Gastroesophageal sphincter (tissue), 4 donors: ENCODE data around the gene CERKL. TPM values are rescaled to one million over a fixed set of nuclear protein-coding genes. Genes with fewer than 3 reads are reported as not detected.

Source experiments
- ATAC-seq: fragments of 150-250 bp; one replicate; pipeline ENCODE4 v1.9.1; 2016; ENCODE audit warnings: mild to moderate bottlenecking, moderate library complexity
- H3K27ac ChIP-seq, 4 donors: fragments of 200-600 bp; sonication (generic) in 3 of 4; 1 replicate in 3 of 4; 2 replicates in 1 of 4; pipeline ENCODE4 v1.5.1; 2016 to 2019
- H3K27me3 ChIP-seq: fragments of 200-600 bp; sonication (generic); one replicate; pipeline ENCODE4 v1.5.1; 2019
- H3K36me3 ChIP-seq, 2 donors: fragments of 200-600 bp; sonication (generic); one replicate each; pipeline ENCODE4 v1.5.1; 2019; ENCODE audit warnings: control low read depth in 1 of 2
- H3K4me1 ChIP-seq, 3 donors: fragments of 200-600 bp; sonication (generic); 1 replicate in 2 of 3; 2 replicates in 1 of 3; pipeline ENCODE4 v1.5.1; 2016 to 2019; ENCODE audit warnings: control low read depth in 2 of 3
- H3K4me3 ChIP-seq, 2 donors: fragments of 200-600 bp; sonication (generic); one replicate each; pipeline ENCODE4 v1.5.1; 2019; ENCODE audit warnings: mild to moderate bottlenecking in 1 of 2, moderate library complexity in 1 of 2
- H3K9me3 ChIP-seq, 3 donors: fragments of 200-600 bp; sonication (generic); one replicate each; pipeline ENCODE4 v1.5.1; 2017 to 2019; ENCODE audit warnings: control low read depth in 2 of 3
- CTCF ChIP-seq, 4 experiments: fragments of 200-600 bp in 2 of 4; fragments of 450-650 bp in 2 of 4; sonication (generic) in 1 of 4; IDR thresholded peaks; one replicate each; pipeline ENCODE4 v1.5.1; 2017 to 2019; ENCODE audit warnings: antibody characterized with exemption in 4 of 4, mild to moderate bottlenecking in 2 of 4, moderate library complexity in 2 of 4
- EP300 ChIP-seq: sonication (generic); formaldehyde crosslinking; IDR thresholded peaks from one replicate; pipeline ENCODE4 v1.6.1; 2017; ENCODE audit warnings: antibody characterized with exemption, mild to moderate bottlenecking
- POLR2A ChIP-seq, 2 donors: fragments of 450-650 bp; IDR thresholded peaks; one replicate each; pipeline ENCODE4 v1.6.1; 2017; ENCODE audit warnings: antibody characterized with exemption in 2 of 2, mild to moderate bottlenecking in 2 of 2, moderate library complexity in 1 of 2
- POLR2AphosphoS5 ChIP-seq: sonication (generic); formaldehyde crosslinking; IDR thresholded peaks from one replicate; pipeline ENCODE4 v1.6.1; 2017; ENCODE audit warnings: antibody characterized with exemption
- WGBS, 2 donors: methylation state at CpG; one replicate each; pipeline ENCODE4 v1.1.5; 2018; ENCODE audit warnings: low coverage in 1 of 2; 5-methylcytosine and 5-hydroxymethylcytosine counted together
- total RNA-seq, 4 donors: library from RNA; depleted of rRNA; stranded (reverse); fragments of >200 nt; gene quantifications; one replicate each; pipeline ENCODE4 v1.1.0, GENCODE V29; 2016

Gene CERKL
- total RNA-seq, 4 donors from 2014 or later, result 0.78 TPM; not detected in 3

- TF ChIP-seq POLR2A (IDR thresholded peaks at IDR 0.05), result no peak
- TF ChIP-seq POLR2AphosphoS5, result no peak
- TF ChIP-seq EP300, result no peak
- no peak for TF ChIP-seq CTCF (IDR thresholded peaks at IDR 0.05)
- Histone ChIP-seq H3K27ac (no peak overlapping the region), H3K36me3 (no peaks in the 10 kb centered on the region), H3K27me3 (peaks cover 99% of the 10 kb centered on the region), H3K4me1 (peaks cover 0 to 36% (median 18%) of the 10 kb centered on the region in 3 donors), H3K9me3 (no peaks in the 10 kb centered on the region), H3K4me3 (peak overlapping the region in 1 of 2 donors; percentile 36)
- WGBS, 2 donors, result 0% methylated on average over 1 to 18 of the region's 85 CpGs
- no peak for ATAC-seq
Measured at GRCh38 chr2:181683518-181684453, 26.9 kb upstream of the CERKL start.

GRCh38 chr2:181682795-181683517, 26.1 kb upstream of the CERKL start:
- H3K36me3 ChIP-seq, result no peaks in the 10 kb centered on the region
- H3K27ac ChIP-seq, result no peak overlapping the region
- ATAC-seq, result no peak
- H3K4me1 ChIP-seq, result peaks cover 0 to 36% (median 18%) of the 10 kb centered on the region in 3 donors
- WGBS, 2 donors, result 0 to 3% methylated on average over 15 to 29 of the region's 42 CpGs
- no peaks in the 10 kb centered on the region for H3K9me3 ChIP-seq
- peaks cover 99% of the 10 kb centered on the region for H3K27me3 ChIP-seq
- peak overlapping the region in 1 of 2 donors; percentile 36 for H3K4me3 ChIP-seq
- no peak for TF ChIP-seq POLR2A (IDR thresholded peaks at IDR 0.05)
- no peak for TF ChIP-seq EP300
- no peak for TF ChIP-seq POLR2AphosphoS5
- no peak for TF ChIP-seq CTCF (IDR thresholded peaks at IDR 0.05)

- Histone ChIP-seq H3K4me3 (no peak overlapping the region), H3K36me3 (no peaks in the 10 kb centered on the region), H3K27me3 (peaks cover 99% of the 10 kb centered on the region), H3K27ac (no peak overlapping the region), H3K4me1 (peaks cover 0 to 36% (median 18%) of the 10 kb centered on the region in 3 donors), H3K9me3 (no peaks in the 10 kb centered on the region)
- 7 to 13% methylated on average over 7 to 20 of the region's 24 CpGs for WGBS, 2 donors
- no peak for TF ChIP-seq EP300
- TF ChIP-seq POLR2A (IDR thresholded peaks at IDR 0.05), result no peak
- no peak for TF ChIP-seq CTCF (IDR thresholded peaks at IDR 0.05)
- no peak for TF ChIP-seq POLR2AphosphoS5
- ATAC-seq, result no peak
Measured at GRCh38 chr2:181682026-181682789, 25.3 kb upstream of the CERKL start.

GRCh38 chr2:181680937-181681811, 24.3 kb upstream of the CERKL start:
- H3K4me1 ChIP-seq, result peaks cover 0 to 36% (median 18%) of the 10 kb centered on the region in 3 donors
- 1% methylated on average over 17 to 28 of the region's 38 CpGs for WGBS, 2 donors
- ATAC-seq, result no peak
- H3K4me3 ChIP-seq, result no peak overlapping the region
- no peak overlapping the region for H3K27ac ChIP-seq
- H3K9me3 ChIP-seq, result no peaks in the 10 kb centered on the region
- TF ChIP-seq POLR2A (IDR thresholded peaks at IDR 0.05) (no peak), CTCF (IDR thresholded peaks at IDR 0.05) (no peak), EP300 (no peak)
- H3K27me3 ChIP-seq, result peaks cover 99% of the 10 kb centered on the region
- no peaks in the 10 kb centered on the region for H3K36me3 ChIP-seq
